DMS 273 (cell line): ENCODE results near the gene GNPTG.
"Not testable (repeated sequence)": the region's sequence is repeated elsewhere in the genome, so short reads cannot be mapped to it uniquely, and the experiment has no call there.

Experiments
- DNase-seq: peaks from one replicate; lab custom pipeline; 2025; ENCODE audit not compliant: unreplicated experiment; lab: John Stamatoyannopoulos, UW

Gene GNPTG

GRCh38 chr16:1318268-1318545 is 33.5 kb upstream of the GNPTG start:
- no peak for DNase-seq

- no peak for DNase-seq
Observed at GRCh38 chr16:1319041-1319440, 32.7 kb upstream of the GNPTG start.

GRCh38 chr16:1320097-1320496 is 31.6 kb upstream of the GNPTG start:
- no peak for DNase-seq

GRCh38 chr16:1320658-1321240 is 31.0 kb upstream of the GNPTG start:
- no peak for DNase-seq

GRCh38 chr16:1322407-1322806 is 29.3 kb upstream of the GNPTG start:
- DNase-seq = no peak

GRCh38 chr16:1323296-1324239 is 28.2 kb upstream of the GNPTG start:
- DNase-seq = no peak

- DNase-seq = no peak
Observed at GRCh38 chr16:1324286-1324826, 27.4 kb upstream of the GNPTG start.

GRCh38 chr16:1325261-1325660 is 26.5 kb upstream of the GNPTG start:
- peak; percentile 47 for DNase-seq

GRCh38 chr16:1325673-1326371 is 25.9 kb upstream of the GNPTG start:
- no peak for DNase-seq

- DNase-seq = no peak
Observed at GRCh38 chr16:1326391-1326790, 25.3 kb upstream of the GNPTG start.

- DNase-seq = no peak
Observed at GRCh38 chr16:1326946-1327618, 24.6 kb upstream of the GNPTG start.

- peak; percentile 45 for DNase-seq
Observed at GRCh38 chr16:1327619-1327947, 24.1 kb upstream of the GNPTG start.

GRCh38 chr16:1328136-1328535 is 23.6 kb upstream of the GNPTG start:
- DNase-seq = not testable (repeated sequence)

GRCh38 chr16:1328961-1329360 is 22.8 kb upstream of the GNPTG start:
- DNase-seq = not testable (repeated sequence)

GRCh38 chr16:1330260-1330914 is 21.3 kb upstream of the GNPTG start:
- peak; percentile 60 for DNase-seq

GRCh38 chr16:1330931-1331711 is 20.6 kb upstream of the GNPTG start:
- no peak for DNase-seq

- DNase-seq = peak; percentile 76
Observed at GRCh38 chr16:1331712-1332617, 19.8 kb upstream of the GNPTG start.

- no peak for DNase-seq
Observed at GRCh38 chr16:1332618-1333148, 19.0 kb upstream of the GNPTG start.
